Measurements from ENCODE around the gene BIRC6. TPM values are rescaled to one million over a fixed set of nuclear protein-coding genes. Genes with fewer than 3 reads are reported as not detected.

BIRC6 gene
- total and polyA plus RNA-seq, 8 donors, result 12.4 to 58.3 (median 46.7) TPM

- DNase-seq (no peak), ATAC-seq (no peak), FAIRE-seq (no peak)
- no peak for TF ChIP-seq CTCF (IDR thresholded peaks at IDR 0.05)
- Histone ChIP-seq H3K27ac (no peak overlapping the region), H3K36me3 (peaks cover 0 to 7% (median 6%) of the 10 kb centered on the region in 3 donors), H3K4me3 (no peak overlapping the region), H3K4me1 (no peaks in the 10 kb centered on the region), H3K27me3 (no peaks in the 10 kb centered on the region), H3K9me3 (no peaks in the 10 kb centered on the region)
- intact Hi-C loops (cut with DNase I), result no loop called here
- 82 to 85% methylated on average over 6 of the region's 6 CpGs for WGBS, 2 donors
Observed at GRCh38 chr2:32436150-32436549, 79.3 kb downstream of the BIRC6 start.

- H3K27me3 ChIP-seq, result no peaks in the 10 kb centered on the region
- no peak for FAIRE-seq
- DNase-seq, result no peak
- no peak overlapping the region for H3K27ac ChIP-seq
- no peak overlapping the region for H3K4me3 ChIP-seq
- no peaks in the 10 kb centered on the region for H3K4me1 ChIP-seq
- no peak for TF ChIP-seq CTCF (IDR thresholded peaks at IDR 0.05)
- intact Hi-C loops (cut with DNase I), result no loop called here
- no peaks in the 10 kb centered on the region for H3K9me3 ChIP-seq
- ATAC-seq, result no peak
- WGBS, 2 donors, result 94 to 95% methylated on average over 7 of the region's 7 CpGs
- peaks cover 3 to 30% (median 21%) of the 10 kb centered on the region in 3 donors for H3K36me3 ChIP-seq
Observed at GRCh38 chr2:32442020-32442467, 85.2 kb downstream of the BIRC6 start.

- peaks cover 3 to 45% (median 15%) of the 10 kb centered on the region in 3 donors for H3K36me3 ChIP-seq
- H3K9me3 ChIP-seq, result no peaks in the 10 kb centered on the region
- ATAC-seq (no peak), DNase-seq (no peak), FAIRE-seq (no peak)
- H3K27ac ChIP-seq, result no peak overlapping the region
- intact Hi-C loops (cut with DNase I), result no loop called here
- no peaks in the 10 kb centered on the region for H3K4me1 ChIP-seq
- TF ChIP-seq CTCF (IDR thresholded peaks at IDR 0.05), result no peak
- H3K4me3 ChIP-seq, result no peak overlapping the region
- 97% methylated on average over 6 of the region's 6 CpGs for WGBS, 2 donors
- no peaks in the 10 kb centered on the region for H3K27me3 ChIP-seq
Observed at GRCh38 chr2:32446369-32446768, 89.5 kb downstream of the BIRC6 start.

GRCh38 chr2:32450851-32451250, 94.0 kb downstream of the BIRC6 start:
- Histone ChIP-seq H3K4me3 (no peak overlapping the region), H3K27me3 (no peaks in the 10 kb centered on the region), H3K36me3 (peaks cover 0 to 19% (median 0%) of the 10 kb centered on the region in 3 donors), H3K9me3 (no peaks in the 10 kb centered on the region), H3K4me1 (no peaks in the 10 kb centered on the region), H3K27ac (no peak overlapping the region)
- DNase-seq (no peak), ATAC-seq (no peak), FAIRE-seq (no peak)
- no peak for TF ChIP-seq CTCF (IDR thresholded peaks at IDR 0.05)
- intact Hi-C loops (cut with DNase I), result no loop called here

GRCh38 chr2:32452338-32453064, 95.7 kb downstream of the BIRC6 start:
- WGBS, 2 donors, result 97 to 99% methylated on average over 2 of the region's 2 CpGs
- intact Hi-C loops (cut with DNase I), result no loop called here

More at GRCh38 chr2:32452338-32453064, 95.7 kb downstream of the BIRC6 start:
- TF ChIP-seq CTCF (IDR thresholded peaks at IDR 0.05), result no peak
- Histone ChIP-seq H3K4me3 (no peak overlapping the region), H3K4me1 (no peaks in the 10 kb centered on the region), H3K27ac (no peak overlapping the region), H3K27me3 (no peaks in the 10 kb centered on the region), H3K9me3 (no peaks in the 10 kb centered on the region), H3K36me3 (peaks cover 0 to 18% (median 0%) of the 10 kb centered on the region in 3 donors)
- DNase-seq, result no peak
- ATAC-seq, result no peak
- FAIRE-seq, result no peak
